Endothelial cell of umbilical vein (primary cell): ENCODE data around the gene RGS7. TPM values are rescaled to one million over a fixed set of nuclear protein-coding genes. Genes with fewer than 3 reads are reported as not detected.

Source experiments
- BruUV-seq: library from RNA; stranded (reverse); fragments of 400-500 nt; replicated peaks from 2 replicates; lab custom pipeline; 2021; lab: Mats Ljungman, UMichigan
- CTCF ChIA-PET: fragments of 300-600, 350-600 bp; sonication (Branson Sonifier 250); formaldehyde crosslinking; loops from one replicate; lab custom pipeline; 2021; ENCODE audit warnings: antibody characterized with exemption, inconsistent platforms; lab: Charles Lee
- POLR2A ChIA-PET: fragments of 300-600, 350-600 bp; sonication (Branson Sonifier 250); formaldehyde crosslinking; loops from one replicate; lab custom pipeline; 2021; ENCODE audit warnings: antibody characterized with exemption, inconsistent platforms; lab: Charles Lee
- DNase-seq: peaks from one replicate; pipeline ENCODE4 v3.0.0-alpha.2; 2011; ENCODE audit warnings: low read depth, low spot score
- FAIRE-seq: peaks from 2 replicates; lab custom pipeline; 2011; peaks lifted over from hg19 to GRCh38; lab: Jason Lieb, UNC
- H2AFZ ChIP-seq: 2 replicates; pipeline ENCODE4 v1.6.0; 2012; ENCODE audit warnings: low read depth, low read length, control low read depth, inconsistent platforms
- H3K27ac ChIP-seq: 2 replicates; pipeline ENCODE4 v1.5.1; 2011; ENCODE audit warnings: low read depth, mild to moderate bottlenecking, control low read depth, low read length, moderate library complexity; ENCODE audit not compliant: insufficient read depth
- H3K27me3 ChIP-seq, 2 experiments: 2 replicates each; pipeline versions ENCODE4 v1.6.0 to v1.6.1; 2011; ENCODE audit warnings: low read length in 2 of 2, mixed read lengths in 1 of 2; ENCODE audit not compliant: control insufficient read depth in 2 of 2, insufficient read depth in 2 of 2
- H3K36me3 ChIP-seq, 2 experiments: 2 replicates in 1 of 2; 3 replicates in 1 of 2; pipeline ENCODE4 v1.5.1; 2011; ENCODE audit warnings: low read length in 2 of 2, mild to moderate bottlenecking in 1 of 2, moderate library complexity in 1 of 2; ENCODE audit not compliant: control insufficient read depth in 2 of 2, insufficient read depth in 2 of 2; ENCODE audit errors: extremely low read depth in 1 of 2
- H3K4me1 ChIP-seq: 3 replicates; pipeline ENCODE4 v1.5.1; 2011; ENCODE audit warnings: mild to moderate bottlenecking, low read length; ENCODE audit not compliant: control insufficient read depth, insufficient read depth; ENCODE audit errors: extremely low read depth
- H3K4me2 ChIP-seq: 2 replicates; pipeline ENCODE4 v1.6.1; 2011; ENCODE audit warnings: low read length, control low read depth, mixed read lengths; ENCODE audit not compliant: insufficient read depth
- H3K4me3 ChIP-seq, 3 experiments: fragments of 200-600 bp in 1 of 3; sonication (generic), shearing (Covaris generic) in 1 of 3; replicated peaks in 1 of 3; 2 replicates each; pipeline ENCODE4 v1.5.1; 2011 to 2016; ENCODE audit warnings: control low read depth in 3 of 3, low read length in 3 of 3, mild to moderate bottlenecking in 2 of 3, inconsistent platforms in 1 of 3, low read depth in 1 of 3, moderate library complexity in 1 of 3; ENCODE audit not compliant: insufficient read depth in 1 of 3
- H3K79me2 ChIP-seq: 2 replicates; pipeline ENCODE4 v1.6.0; 2012; ENCODE audit warnings: low read length, inconsistent platforms; ENCODE audit not compliant: control insufficient read depth, insufficient read depth
- H3K9ac ChIP-seq: replicated peaks from 2 replicates; pipeline ENCODE3; 2011; ENCODE audit warnings: low read length, control low read depth; ENCODE audit not compliant: insufficient read depth; ENCODE audit errors: extremely low read depth
- H3K9me1 ChIP-seq: replicated peaks from 3 replicates; pipeline ENCODE4 v1.6.0; 2011; ENCODE audit warnings: mild to moderate bottlenecking, low read length; ENCODE audit not compliant: control insufficient read depth, insufficient read depth; ENCODE audit errors: extremely low read depth
- H3K9me3 ChIP-seq: replicated peaks from 2 replicates; pipeline ENCODE4 v1.5.1; 2012; ENCODE audit warnings: low read length, inconsistent platforms; ENCODE audit not compliant: control insufficient read depth, insufficient read depth
- H4K20me1 ChIP-seq: replicated peaks from 2 replicates; pipeline ENCODE3; 2011; ENCODE audit warnings: mild to moderate bottlenecking, low read length; ENCODE audit not compliant: control insufficient read depth, insufficient read depth; ENCODE audit errors: extremely low read depth
- EZH2 ChIP-seq: IDR thresholded peaks from 2 replicates; pipeline ENCODE4 v1.6.1; 2012; ENCODE audit warnings: borderline replicate concordance, low read depth, mild to moderate bottlenecking, moderate library complexity, low read length, inconsistent platforms; ENCODE audit not compliant: severe bottlenecking
- FOS ChIP-seq: IDR thresholded peaks from 2 replicates; pipeline ENCODE4 v1.6.1; 2011; ENCODE audit warnings: mild to moderate bottlenecking, low read length, moderate library complexity, borderline replicate concordance; ENCODE audit not compliant: insufficient read depth
- GATA2 ChIP-seq: IDR thresholded peaks from 2 replicates; pipeline ENCODE4 v1.7.0; 2011; ENCODE audit warnings: low read depth, mild to moderate bottlenecking, moderate library complexity, mixed read lengths, low read length; ENCODE audit not compliant: insufficient read length, insufficient read depth
- JUN ChIP-seq: IDR thresholded peaks from 2 replicates; pipeline ENCODE4 v1.6.1; 2011; ENCODE audit warnings: borderline replicate concordance, low read depth; ENCODE audit not compliant: insufficient read length, insufficient read depth
- MYC ChIP-seq: IDR thresholded peaks from one replicate; pipeline ENCODE4 v1.6.1; 2011; ENCODE audit warnings: mild to moderate bottlenecking, low read depth, low read length
- POLR2A ChIP-seq: IDR thresholded peaks from 2 replicates; pipeline ENCODE4 v1.6.1; 2012; ENCODE audit warnings: low read depth, mild to moderate bottlenecking, control low read depth, low read length
- POLR2AphosphoS5 ChIP-seq: IDR thresholded peaks from 2 replicates; pipeline ENCODE4 v1.6.1; 2012; ENCODE audit warnings: low read depth, mild to moderate bottlenecking, control low read depth, low read length, moderate library complexity; ENCODE audit not compliant: insufficient read depth
- dilution Hi-C: fragments of 300-500 bp; cut with MboI; formaldehyde crosslinking; loops from one replicate; pipeline ENCODE4 v1.15.0; 2019; ENCODE audit warnings: low sequenced_read_pairs; ENCODE audit not compliant: extremely low pct_ligation_motif_present
- intact Hi-C: fragments of 100-400 bp; cut with micrococcal nuclease; formaldehyde crosslinking; loops from one replicate; pipeline ENCODE4 v1.10.0; 2022
- polyA plus RNA-seq, 4 experiments: library from polyadenylated mRNA; depleted of rRNA in 3 of 4; stranded (reverse) in 3 of 4; unstranded in 1 of 4; fragments of >200 nt; gene quantifications; 2 replicates each; pipeline versions ENCODE4 v1.2.1 to v1.2.3, GENCODE V29; 2011 to 2012; ENCODE audit warnings: missing spikeins in 1 of 4
- total RNA-seq: library from RNA; stranded (reverse); gene quantifications from 2 replicates; pipeline ENCODE4 v1.2.3, GENCODE V29; 2021
- TF ChIP-seq, protein P1 (sequence below), 2 donors: IDR thresholded peaks; 1 replicate in 1 of 2; 2 replicates in 1 of 2; pipeline ENCODE4 v1.5.1; 2011; ENCODE audit warnings: low read length in 2 of 2, mild to moderate bottlenecking in 2 of 2, moderate library complexity in 2 of 2, control low read depth in 1 of 2, inconsistent platforms in 1 of 2, low read depth in 1 of 2; ENCODE audit not compliant: insufficient read depth in 1 of 2; ENCODE audit errors: extremely low read depth in 1 of 2
- TF ChIP-seq, protein P2 (sequence below): IDR thresholded peaks from 2 replicates; pipeline ENCODE4 v1.6.1; 2011; ENCODE audit not compliant: insufficient read depth, insufficient read length

Gene RGS7
- total and polyA plus RNA-seq, 2 donors (not counting 3 experiments of a cell fraction or from before 2014, with no cell fraction given): 0.43 to 0.44 TPM

DNA sequence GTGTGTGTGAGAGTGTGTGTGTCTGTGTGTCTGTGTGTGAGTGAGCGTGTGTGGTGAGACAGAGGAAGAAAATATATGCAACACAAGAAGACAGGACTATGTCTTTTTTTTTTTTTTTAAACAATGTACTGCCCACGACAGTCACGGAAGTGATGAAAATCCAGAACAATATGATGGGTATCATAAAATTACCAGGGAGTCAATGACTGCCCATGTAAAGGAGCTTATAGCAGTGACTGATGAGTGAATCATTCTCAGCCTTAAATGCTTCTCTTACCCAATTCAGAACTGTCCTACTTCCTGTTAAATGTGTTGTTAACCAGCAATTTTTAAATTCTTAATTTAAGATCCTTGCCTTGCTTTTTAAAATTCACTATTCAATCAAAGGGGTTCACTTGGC, 46.6 kb downstream of the RGS7 start:
- POLR2A ChIA-PET: no interaction called here

GRCh38 chr1:241309651-241310050, 47.4 kb downstream of the RGS7 start:
- Histone ChIP-seq H3K9ac (no peak overlapping the region), H3K9me1 (no peaks in the 10 kb centered on the region), H3K4me1 (no peaks in the 10 kb centered on the region), H3K79me2 (no peaks in the 10 kb centered on the region), H3K27me3 (no peaks in the 10 kb centered on the region), H3K27ac (no peak overlapping the region), H3K4me3 (no peak overlapping the region), H3K9me3 (no peaks in the 10 kb centered on the region), H3K4me2 (no peak overlapping the region), H3K36me3 (no peaks in the 10 kb centered on the region), H2AFZ (no peak overlapping the region), H4K20me1 (no peaks in the 10 kb centered on the region)
- POLR2A ChIA-PET: no interaction called here
- intact Hi-C loops (loop anchor here (10.0 kb wide), 1 partner anchor 155 kb away; no protein-coding TSS in a partner anchor), dilution Hi-C loops (no loop called here)
- CTCF ChIA-PET: no interaction called here
- TF ChIP-seq EZH2: no peak
- TF ChIP-seq, protein P1, sequence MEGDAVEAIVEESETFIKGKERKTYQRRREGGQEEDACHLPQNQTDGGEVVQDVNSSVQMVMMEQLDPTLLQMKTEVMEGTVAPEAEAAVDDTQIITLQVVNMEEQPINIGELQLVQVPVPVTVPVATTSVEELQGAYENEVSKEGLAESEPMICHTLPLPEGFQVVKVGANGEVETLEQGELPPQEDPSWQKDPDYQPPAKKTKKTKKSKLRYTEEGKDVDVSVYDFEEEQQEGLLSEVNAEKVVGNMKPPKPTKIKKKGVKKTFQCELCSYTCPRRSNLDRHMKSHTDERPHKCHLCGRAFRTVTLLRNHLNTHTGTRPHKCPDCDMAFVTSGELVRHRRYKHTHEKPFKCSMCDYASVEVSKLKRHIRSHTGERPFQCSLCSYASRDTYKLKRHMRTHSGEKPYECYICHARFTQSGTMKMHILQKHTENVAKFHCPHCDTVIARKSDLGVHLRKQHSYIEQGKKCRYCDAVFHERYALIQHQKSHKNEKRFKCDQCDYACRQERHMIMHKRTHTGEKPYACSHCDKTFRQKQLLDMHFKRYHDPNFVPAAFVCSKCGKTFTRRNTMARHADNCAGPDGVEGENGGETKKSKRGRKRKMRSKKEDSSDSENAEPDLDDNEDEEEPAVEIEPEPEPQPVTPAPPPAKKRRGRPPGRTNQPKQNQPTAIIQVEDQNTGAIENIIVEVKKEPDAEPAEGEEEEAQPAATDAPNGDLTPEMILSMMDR (IDR thresholded peaks at IDR 0.05; ENCODE audit: extremely low read depth in 1 of 2, insufficient read depth in 1 of 2, low read depth in 1 of 2, low read length in 2 of 2): no peak
- no peak for TF ChIP-seq POLR2AphosphoS5
- TF ChIP-seq, protein P2, sequence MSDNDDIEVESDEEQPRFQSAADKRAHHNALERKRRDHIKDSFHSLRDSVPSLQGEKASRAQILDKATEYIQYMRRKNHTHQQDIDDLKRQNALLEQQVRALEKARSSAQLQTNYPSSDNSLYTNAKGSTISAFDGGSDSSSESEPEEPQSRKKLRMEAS: no peak
- TF ChIP-seq POLR2A: no peak
- no peak for TF ChIP-seq FOS
- TF ChIP-seq GATA2: no peak
- no peak for TF ChIP-seq MYC
- TF ChIP-seq JUN: no peak
- DNase-seq: no peak
- FAIRE-seq: no peak
- BruUV-seq: no TSS peak

More for the DNA sequence above, 46.6 kb downstream of the RGS7 start:
- Histone ChIP-seq H3K79me2 (no peaks in the 10 kb centered on the region), H3K4me1 (no peaks in the 10 kb centered on the region), H3K27me3 (no peaks in the 10 kb centered on the region), H2AFZ (no peak overlapping the region), H3K27ac (no peak overlapping the region), H3K4me2 (no peak overlapping the region), H3K4me3 (no peak overlapping the region), H3K36me3 (no peaks in the 10 kb centered on the region), H3K9me1 (no peaks in the 10 kb centered on the region), H4K20me1 (no peaks in the 10 kb centered on the region), H3K9me3 (no peaks in the 10 kb centered on the region), H3K9ac (no peak overlapping the region)
- dilution Hi-C loops (no loop called here), intact Hi-C loops (loop anchor here (10.0 kb wide), 1 partner anchor 156 kb away; no protein-coding TSS in a partner anchor)
- no TSS peak for BruUV-seq
- TF ChIP-seq POLR2AphosphoS5: no peak
- TF ChIP-seq FOS: peak; percentile 39
- TF ChIP-seq, protein P2: no peak
- CTCF ChIA-PET: interaction anchor here (1.2 kb wide), 1 partner anchor 13 kb away, joined by 3 read pairs; no protein-coding TSS in a partner anchor
- DNase-seq (no peak), FAIRE-seq (no peak)
